LHCN-M2 (cell line): ENCODE results near the gene HNRNPUL1. TPM values are rescaled to one million over a fixed set of nuclear protein-coding genes. Genes with fewer than 3 reads are reported as not detected.
A peak's percentile ranks its signal among the peaks of the same experiment; 100 is the strongest.

Experiments used
- DNase-seq: peaks from one replicate; pipeline ENCODE4 v3.0.0-alpha.2; 2012; ENCODE audit warnings: low read depth
- total RNA-seq: library from RNA; depleted of rRNA; stranded (reverse); fragments of >200 nt; gene quantifications from 2 replicates; pipeline ENCODE4 v1.2.3, GENCODE V29; 2014; rRNA removed

The HNRNPUL1 gene
- total RNA-seq, 1 experiment from 2014 or later, result 153 TPM

DNA sequence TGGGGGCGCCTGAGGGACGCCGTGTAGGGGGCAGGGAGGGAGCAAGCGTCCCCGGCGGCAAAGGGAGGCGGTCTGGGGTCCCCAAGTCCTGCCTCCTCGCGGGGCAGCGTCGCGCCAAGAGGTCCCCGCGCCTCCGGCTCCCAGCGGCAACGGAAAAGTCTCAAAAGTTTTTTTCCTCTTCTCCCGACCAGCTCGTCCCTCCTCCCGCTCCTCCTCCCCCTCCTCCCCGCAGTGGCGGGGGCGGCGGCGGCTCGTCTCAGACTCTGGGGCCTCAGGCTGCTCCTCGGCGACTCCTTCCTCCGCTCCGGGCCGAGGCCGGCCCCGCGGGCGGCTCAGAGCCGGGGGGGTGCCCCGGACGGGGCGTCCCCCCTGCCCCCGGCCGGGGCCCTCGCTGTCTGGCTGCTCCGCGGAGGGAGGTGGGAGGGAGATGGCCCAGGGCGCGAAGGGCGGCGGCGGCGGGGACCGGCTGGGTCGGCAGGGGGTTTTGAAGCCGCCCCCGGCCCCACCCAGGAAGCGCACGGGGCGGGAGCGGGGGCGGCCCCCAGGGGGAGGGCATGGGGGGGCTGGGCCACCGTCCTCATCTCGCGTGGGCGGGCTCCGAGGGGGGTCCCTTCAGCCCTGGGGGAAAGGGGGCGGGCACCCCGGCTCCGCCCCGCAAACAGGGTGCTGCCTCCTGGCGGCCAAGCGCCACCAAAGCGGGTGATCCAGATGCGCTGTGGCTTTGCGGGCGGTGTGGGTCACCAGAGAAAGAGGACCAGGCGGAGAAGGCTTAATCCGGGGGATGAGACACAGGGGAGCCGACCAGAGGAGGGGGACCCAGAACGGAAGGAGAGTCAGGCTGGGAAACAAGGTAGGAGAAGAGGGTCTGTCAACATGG lies 89.5 kb downstream of the HNRNPUL1 start, which contains the start of gene TGFB1:
Gene TGFB1, minus strand, starts transcription at position 457 of the 877 bp plus-strand sequence. CDS start 878 bp downstream, outside the sequence.
- DNase-seq, result peak; percentile 78

DNA sequence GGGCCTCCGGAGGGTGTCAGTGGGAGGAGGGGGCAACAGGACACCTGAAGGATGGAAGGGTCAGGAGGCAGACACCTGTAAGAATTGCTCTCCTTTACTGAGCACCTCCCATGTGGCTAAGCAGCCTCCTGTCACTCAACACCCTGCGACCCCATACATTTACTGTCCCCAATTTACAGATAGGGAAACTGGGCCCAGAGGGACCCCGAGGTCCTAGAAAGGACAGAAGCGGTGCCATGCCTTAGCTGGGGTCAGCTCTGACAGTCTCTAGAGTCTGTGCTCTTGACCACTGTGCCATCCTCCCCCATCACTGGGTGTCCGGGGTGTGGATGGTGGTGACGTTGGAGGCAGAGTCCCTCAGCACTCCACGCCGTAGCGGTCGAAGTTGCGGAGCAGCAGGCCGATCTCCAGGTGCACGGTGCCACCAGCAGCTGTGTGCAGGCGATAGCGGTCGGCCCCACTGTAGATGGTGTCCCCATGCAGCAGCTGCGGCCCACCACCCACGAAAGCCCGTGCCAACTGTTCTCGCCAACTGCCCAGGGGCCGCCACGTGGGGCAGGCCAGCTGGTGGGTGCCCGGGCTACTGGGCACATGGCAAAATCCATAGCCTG lies 90.3 kb downstream of the HNRNPUL1 start:
- DNase-seq, result no peak

DNA sequence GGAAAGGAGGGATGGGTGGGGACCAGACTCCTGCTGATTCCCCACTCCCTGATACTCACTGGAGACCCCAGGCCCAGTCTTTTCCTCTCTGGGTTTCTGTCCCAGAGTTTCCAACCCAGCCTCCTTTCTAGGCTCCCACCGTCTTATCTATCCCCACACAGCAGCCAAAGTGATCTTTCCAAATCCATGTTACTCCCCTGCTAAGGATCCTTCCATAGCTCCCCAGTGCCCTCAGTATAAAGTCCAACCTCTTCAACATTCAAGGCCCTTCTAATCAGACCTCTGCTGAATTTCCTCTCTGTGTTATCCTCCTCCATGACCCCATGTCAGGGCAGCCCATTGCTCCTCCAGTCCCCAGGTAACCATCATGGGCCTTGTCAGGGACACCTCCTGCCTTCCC lies 90.9 kb downstream of the HNRNPUL1 start:
- no peak for DNase-seq

DNA sequence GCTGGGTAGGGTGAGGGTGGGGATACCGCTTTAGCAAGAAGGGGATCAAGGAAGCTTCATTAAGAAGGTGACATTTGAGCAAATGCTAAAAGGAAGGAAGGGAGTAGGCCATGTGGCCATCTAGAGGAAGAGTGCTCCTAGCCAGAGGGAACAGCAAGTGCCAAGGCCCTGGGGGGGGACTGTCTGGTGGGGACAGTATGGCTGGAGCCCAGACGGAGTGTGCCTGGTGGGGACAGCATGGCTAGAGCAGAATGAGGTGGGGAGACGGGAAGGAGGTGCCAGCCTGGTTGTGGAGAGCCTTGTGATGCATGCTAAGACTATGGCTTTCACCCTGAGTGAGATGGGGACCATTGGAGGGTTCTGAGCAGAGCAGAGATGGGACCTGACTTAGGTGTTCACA lies 91.6 kb downstream of the HNRNPUL1 start:
- DNase-seq, result no peak

DNA sequence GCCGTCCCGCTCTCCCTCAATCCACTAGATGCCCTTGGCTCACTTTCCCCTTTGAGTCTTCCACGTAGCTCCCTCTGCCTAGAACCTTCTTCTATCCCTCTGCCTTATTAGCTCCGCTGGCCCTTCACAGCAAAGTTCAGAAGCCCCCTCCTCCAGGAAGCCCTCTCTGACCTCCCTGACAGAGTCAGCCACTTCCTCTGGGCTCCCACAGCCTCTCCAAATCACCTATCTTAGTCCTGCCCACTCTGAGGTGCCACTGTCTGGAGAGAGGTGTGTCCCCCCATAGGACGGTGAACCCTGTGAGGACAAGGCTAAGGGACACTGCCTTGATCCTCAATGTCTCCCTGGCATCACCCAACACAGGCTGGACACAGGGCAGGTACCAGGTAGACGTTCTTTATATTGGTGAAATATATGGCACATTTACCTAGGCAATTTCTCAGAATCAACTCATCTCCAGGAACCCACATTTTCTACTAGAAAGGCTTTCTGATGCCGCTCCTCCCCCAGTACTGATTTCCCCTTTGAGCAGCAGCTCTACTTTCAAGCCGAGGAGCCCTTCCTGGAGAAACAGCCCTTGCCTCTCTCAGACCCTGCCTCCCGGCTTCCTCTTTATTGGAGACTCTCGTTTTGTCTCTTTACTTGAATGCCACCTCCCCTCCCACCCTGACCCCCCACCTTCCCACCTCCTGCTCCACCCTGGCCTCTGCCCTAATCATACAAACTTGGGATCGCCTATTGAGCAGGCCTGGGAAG lies 93.0 kb downstream of the HNRNPUL1 start:
- DNase-seq, result no peak

Other genes starting within 250 kb of the HNRNPUL1 start
- not detected in 2 replicates for gene CYP2A13, start 175.9 kb upstream of the HNRNPUL1 start, total RNA-seq
- not detected in 2 replicates for gene CYP2F1, start 149.9 kb upstream of the HNRNPUL1 start, total RNA-seq
- gene CYP2S1, start 71.2 kb upstream of the HNRNPUL1 start, total RNA-seq, result not detected in 2 replicates
- 254 and 297 TPM in 2 replicates for gene AXL, start 45.1 kb upstream of the HNRNPUL1 start, total RNA-seq
- gene CCDC97, start 45.8 kb downstream of the HNRNPUL1 start, total RNA-seq, result 10.2 and 15.3 TPM in 2 replicates
- gene TGFB1, start 89.5 kb downstream of the HNRNPUL1 start, total RNA-seq, result 11.6 and 11.7 TPM in 2 replicates
- gene B9D2, start 99.8 kb downstream of the HNRNPUL1 start, total RNA-seq, result 3.7 and 5.3 TPM in 2 replicates
- gene TMEM91, start 112.2 kb downstream of the HNRNPUL1 start, total RNA-seq, result 1.2 and 3.5 TPM in 2 replicates
- gene EXOSC5, start 133.0 kb downstream of the HNRNPUL1 start, total RNA-seq, result 28.6 and 33.0 TPM in 2 replicates
- gene BCKDHA, start 133.4 kb downstream of the HNRNPUL1 start, total RNA-seq, result 38.6 and 45.5 TPM in 2 replicates
- gene B3GNT8, start 163.0 kb downstream of the HNRNPUL1 start, total RNA-seq, result not detected in 2 replicates
- 52.1 and 53.6 TPM in 2 replicates for gene DMAC2, start 175.5 kb downstream of the HNRNPUL1 start, total RNA-seq
- not detected in 2 replicates for gene ERICH4, start 178.8 kb downstream of the HNRNPUL1 start, total RNA-seq